Suprapubic skin (tissue), 4 donors: ENCODE data around the gene HMGN5. TPM values are rescaled to one million over a fixed set of nuclear protein-coding genes. Genes with fewer than 3 reads are reported as not detected.

ENCODE experiments used
- DNase-seq, 2 donors: peaks; one replicate each; pipeline ENCODE4 v3.0.0-alpha.2; 2019; ENCODE audit warnings: low spot score in 2 of 2
- H3K27ac ChIP-seq: fragments of 200-600 bp; sonication (generic); one replicate; pipeline ENCODE4 v1.5.1; 2019
- H3K27me3 ChIP-seq: fragments of 200-600 bp; sonication (generic); one replicate; pipeline ENCODE4 v1.5.1; 2019
- H3K36me3 ChIP-seq: fragments of 200-600 bp; sonication (generic); one replicate; pipeline ENCODE4 v1.5.1; 2019
- H3K4me1 ChIP-seq: fragments of 200-600 bp; sonication (generic); one replicate; pipeline ENCODE4 v1.5.1; 2019
- H3K4me3 ChIP-seq: fragments of 200-600 bp; sonication (generic); one replicate; pipeline ENCODE4 v1.5.1; 2019; ENCODE audit warnings: mild to moderate bottlenecking
- H3K9me3 ChIP-seq: fragments of 200-600 bp; sonication (generic); one replicate; pipeline ENCODE4 v1.5.1; 2019
- EP300 ChIP-seq: sonication (generic); formaldehyde crosslinking; IDR thresholded peaks from one replicate; pipeline ENCODE4 v1.6.1; 2017; ENCODE audit warnings: antibody characterized with exemption
- POLR2A ChIP-seq, 2 donors: fragments of 450-650 bp; IDR thresholded peaks; one replicate each; pipeline ENCODE4 v1.6.1; 2017; ENCODE audit warnings: antibody characterized with exemption in 2 of 2, mild to moderate bottlenecking in 2 of 2, moderate library complexity in 2 of 2
- POLR2AphosphoS5 ChIP-seq, 3 donors: sonication (generic); formaldehyde crosslinking; IDR thresholded peaks; one replicate each; pipeline ENCODE4 v1.6.1; 2017; ENCODE audit warnings: antibody characterized with exemption in 3 of 3
- WGBS: methylation state at CpG from one replicate; pipeline ENCODE4 v1.1.5; 2018; 5-methylcytosine and 5-hydroxymethylcytosine counted together
- total RNA-seq, 4 donors: library from RNA; depleted of rRNA; stranded (reverse); fragments of >200 nt; gene quantifications; one replicate each; pipeline ENCODE4 v1.1.0, GENCODE V29; 2016
- TF ChIP-seq, protein P1 (sequence below), 2 donors: fragments of 200-600 bp in 1 of 2; fragments of 450-650 bp in 1 of 2; sonication (generic) in 1 of 2; IDR thresholded peaks; one replicate each; pipeline ENCODE4 v1.5.1; 2016 to 2019; ENCODE audit warnings: antibody characterized with exemption in 2 of 2, mild to moderate bottlenecking in 1 of 2, moderate library complexity in 1 of 2

HMGN5 gene
- total RNA-seq, 4 donors from 2014 or later, result 0.72 to 8.0 (median 1.9) TPM

DNA sequence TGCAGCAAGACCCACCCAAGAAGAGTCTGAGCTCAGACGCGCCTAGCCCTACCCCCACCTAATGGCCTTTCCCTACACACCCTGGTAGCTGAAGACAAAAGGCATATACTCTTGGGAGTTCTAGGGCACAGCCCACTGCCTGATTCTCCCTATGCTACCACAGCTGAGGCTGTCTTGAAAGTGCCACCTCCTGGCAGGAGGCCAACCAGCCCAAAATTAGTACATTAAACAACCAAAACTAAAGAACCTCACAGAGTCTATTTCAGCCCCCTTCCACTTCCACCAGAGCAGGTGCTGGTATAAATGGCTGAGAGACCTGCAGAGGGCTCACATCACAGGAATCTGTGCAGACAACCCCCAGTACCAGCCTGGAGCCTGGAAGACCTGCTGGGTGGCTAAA lies 119.1 kb downstream of the HMGN5 start:
- Histone ChIP-seq H3K4me1 (no peaks in the 10 kb centered on the region), H3K36me3 (no peaks in the 10 kb centered on the region), H3K9me3 (no peaks in the 10 kb centered on the region), H3K4me3 (no peak overlapping the region), H3K27me3 (no peaks in the 10 kb centered on the region), H3K27ac (no peak overlapping the region)
- TF ChIP-seq EP300 (no peak), POLR2A (IDR thresholded peaks at IDR 0.05) (no peak), POLR2AphosphoS5 (IDR thresholded peaks at IDR 0.05) (no peak)
- TF ChIP-seq, protein P1, sequence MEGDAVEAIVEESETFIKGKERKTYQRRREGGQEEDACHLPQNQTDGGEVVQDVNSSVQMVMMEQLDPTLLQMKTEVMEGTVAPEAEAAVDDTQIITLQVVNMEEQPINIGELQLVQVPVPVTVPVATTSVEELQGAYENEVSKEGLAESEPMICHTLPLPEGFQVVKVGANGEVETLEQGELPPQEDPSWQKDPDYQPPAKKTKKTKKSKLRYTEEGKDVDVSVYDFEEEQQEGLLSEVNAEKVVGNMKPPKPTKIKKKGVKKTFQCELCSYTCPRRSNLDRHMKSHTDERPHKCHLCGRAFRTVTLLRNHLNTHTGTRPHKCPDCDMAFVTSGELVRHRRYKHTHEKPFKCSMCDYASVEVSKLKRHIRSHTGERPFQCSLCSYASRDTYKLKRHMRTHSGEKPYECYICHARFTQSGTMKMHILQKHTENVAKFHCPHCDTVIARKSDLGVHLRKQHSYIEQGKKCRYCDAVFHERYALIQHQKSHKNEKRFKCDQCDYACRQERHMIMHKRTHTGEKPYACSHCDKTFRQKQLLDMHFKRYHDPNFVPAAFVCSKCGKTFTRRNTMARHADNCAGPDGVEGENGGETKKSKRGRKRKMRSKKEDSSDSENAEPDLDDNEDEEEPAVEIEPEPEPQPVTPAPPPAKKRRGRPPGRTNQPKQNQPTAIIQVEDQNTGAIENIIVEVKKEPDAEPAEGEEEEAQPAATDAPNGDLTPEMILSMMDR (IDR thresholded peaks at IDR 0.05), result no peak
- no peak for DNase-seq
- no CpG with 5 or more reads among the region's 2 CpGs for WGBS

Other genes starting within 250 kb of the HMGN5 start
- 10 to 100 TPM; 72.6 to 89.6 (median 79.6) TPM for gene SH3BGRL, start 189 bp upstream of the HMGN5 start, total RNA-seq